GF-D8 (cell line): ENCODE data around the gene CDH4.

Experiments used
- DNase-seq: peaks from one replicate; lab custom pipeline; 2025; lab: John Stamatoyannopoulos, UW

Gene CDH4

DNA sequence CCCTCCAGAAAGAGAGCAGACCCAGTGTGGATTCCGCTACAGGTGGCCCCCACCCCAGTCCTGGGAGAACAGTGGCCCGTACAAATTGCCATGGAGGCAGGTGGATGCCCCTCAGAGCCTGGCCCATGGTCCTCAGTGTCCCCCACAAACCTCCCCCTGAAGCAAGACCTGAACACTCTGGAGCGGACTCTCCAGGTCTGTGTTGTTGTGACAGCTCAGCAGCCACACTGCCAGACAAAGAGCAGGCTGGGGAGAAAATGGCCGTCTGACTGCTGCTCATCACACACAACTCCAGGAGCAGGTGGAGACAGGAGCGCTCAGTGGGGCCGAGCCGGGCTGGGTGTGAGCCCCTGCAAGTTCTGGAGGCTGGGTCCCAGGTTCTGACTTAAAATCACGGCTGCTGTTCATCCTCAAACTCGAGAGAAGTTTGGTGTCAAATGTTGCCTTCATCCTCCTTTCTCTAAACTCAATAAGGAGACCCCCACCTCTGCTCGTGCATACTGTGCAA is 241.8 kb downstream of the CDH4 start:
- no peak for DNase-seq

DNA sequence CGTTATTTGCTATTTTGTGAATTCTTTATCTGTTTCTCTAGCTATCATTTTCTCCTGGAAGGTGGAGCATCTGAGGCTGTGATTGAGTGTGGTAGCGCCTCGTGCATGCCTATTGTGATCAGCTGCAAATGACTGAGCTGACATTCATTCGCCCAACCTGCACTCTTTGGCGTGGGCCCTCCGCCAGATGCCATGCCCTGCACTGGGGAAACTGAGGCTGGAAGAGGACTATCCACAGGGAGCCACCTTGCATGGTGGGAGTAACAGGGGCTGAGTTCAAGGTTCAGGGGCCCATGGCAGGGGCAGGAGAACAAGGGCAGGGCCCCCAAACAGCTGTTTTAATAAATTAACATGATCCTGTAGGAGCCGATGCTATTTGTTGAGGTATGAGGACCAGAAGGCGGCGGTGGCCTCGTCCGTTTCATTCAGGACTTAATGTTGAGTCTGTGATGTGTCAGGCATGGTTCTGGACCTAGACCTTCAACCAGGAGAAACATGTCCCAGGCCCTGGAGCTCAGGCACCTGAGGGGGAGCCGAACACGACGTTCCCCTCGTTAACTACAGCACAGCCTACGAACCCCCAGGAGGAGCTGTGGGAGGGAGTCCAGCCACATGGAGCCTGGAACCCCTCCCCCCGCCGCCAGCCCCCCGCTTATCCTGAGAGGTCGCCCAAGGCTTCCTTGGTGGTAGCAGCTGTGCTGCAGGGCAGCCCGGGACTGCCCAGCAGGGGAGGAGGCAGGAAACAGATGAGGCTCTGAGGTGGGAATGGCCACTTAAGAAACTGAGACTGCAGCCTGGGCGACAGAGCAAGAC is 242.9 kb downstream of the CDH4 start:
- DNase-seq = no peak

DNA sequence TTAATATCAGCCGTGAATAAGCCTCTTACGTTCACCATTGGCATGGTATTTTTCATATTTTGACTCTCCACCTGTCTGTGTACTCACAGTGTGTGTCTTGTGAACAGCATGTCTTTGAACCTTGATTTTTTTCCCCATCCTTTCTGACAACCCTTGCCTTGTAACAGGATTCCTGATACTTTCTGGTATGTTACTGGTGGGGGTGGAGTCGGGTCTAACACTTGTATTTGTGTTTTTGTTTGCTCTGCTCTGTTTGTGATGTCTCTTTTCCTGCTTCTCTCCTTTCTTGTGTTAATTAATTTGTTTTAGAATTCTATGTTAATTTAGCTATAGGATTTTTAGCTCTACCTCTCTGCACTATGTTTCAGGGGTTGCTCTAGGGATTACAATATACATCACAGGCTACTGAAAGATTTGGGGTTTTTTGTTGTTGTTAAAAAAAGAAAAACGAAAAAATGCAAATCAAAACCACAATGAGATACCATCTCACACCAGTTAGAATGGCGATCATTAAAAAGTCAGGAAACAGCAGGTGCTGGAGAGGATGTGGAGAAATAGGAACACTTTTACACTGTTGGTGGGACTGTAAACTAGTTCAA is 245.1 kb downstream of the CDH4 start:
- no peak for DNase-seq

DNA sequence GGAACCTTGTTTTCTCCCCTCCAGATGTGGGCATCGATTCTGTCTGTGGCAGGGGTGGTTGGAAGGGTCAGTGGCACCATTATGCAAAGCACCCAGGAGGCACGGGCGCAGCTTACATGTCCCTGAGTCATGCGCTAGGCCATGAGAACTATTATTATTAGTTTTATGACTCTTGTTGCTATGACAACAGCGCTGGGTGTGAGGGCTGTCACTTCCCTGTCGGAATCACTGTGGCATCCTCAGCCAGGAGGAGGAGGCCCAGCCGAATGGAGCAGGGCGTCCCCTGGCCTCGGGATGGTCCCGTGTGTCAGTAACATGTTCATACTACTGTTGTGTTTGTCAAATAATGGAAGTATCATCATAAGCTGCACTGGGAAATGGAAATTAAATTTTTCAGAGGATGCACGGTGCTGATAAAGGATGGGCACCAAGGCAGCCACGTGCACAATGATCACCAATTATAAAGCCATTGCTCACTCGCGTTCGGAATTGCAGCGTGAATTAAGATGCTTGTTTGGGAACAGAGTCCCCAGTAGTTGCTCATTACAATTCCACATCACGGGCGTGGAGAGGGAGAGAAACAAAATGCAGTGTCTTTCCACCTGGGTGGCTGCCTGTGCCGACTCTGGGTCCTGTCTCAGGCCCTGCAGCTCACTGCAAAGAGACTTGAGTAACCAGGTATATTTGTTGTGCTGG is 247.9 kb downstream of the CDH4 start:
- no peak for DNase-seq

DNA sequence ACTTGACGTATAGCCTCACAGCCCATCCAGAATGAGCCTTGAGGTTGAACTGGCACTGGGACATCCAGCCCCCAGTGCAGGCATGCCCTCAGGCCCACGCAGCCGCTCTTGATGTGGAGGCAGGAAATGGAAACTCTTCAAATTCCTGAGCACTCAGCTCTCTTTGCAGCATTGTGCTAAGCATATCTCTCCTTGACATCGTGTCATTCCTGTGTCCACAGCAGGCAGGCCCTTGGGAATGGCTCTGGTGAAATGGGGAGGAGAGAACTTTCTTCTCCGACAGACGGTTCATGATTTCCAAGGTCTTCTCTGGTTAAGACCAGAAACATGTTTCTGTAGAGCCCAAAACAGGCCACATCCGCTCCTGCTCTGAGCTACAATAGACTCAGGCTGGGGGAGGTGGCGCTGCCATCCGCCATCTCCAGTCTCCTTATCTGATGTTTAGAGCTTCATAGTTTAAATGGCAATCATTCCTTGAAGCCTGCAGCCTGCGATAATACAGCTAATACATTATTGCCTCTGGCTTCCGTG is 248.8 kb downstream of the CDH4 start:
- no peak for DNase-seq

DNA sequence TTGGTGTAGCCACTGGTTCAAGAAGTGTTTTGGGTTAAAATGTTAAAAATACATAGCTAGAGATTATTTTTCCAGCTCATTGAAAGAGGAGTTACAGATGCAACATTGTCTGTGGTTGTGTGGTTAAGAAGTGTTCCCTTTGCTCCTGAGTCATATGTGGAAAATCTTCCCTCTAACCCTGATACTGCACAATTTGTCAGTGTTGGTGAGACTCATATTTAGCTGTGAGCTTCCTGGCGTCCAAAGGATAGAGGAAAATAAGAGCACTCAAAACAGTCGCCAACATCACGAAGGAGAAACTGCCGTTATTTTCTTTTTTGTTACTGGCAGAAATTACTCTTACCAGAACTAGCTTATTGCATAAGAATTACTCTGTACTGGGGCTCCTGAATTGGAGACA is 250.4 kb downstream of the CDH4 start:
- DNase-seq = no peak

DNA sequence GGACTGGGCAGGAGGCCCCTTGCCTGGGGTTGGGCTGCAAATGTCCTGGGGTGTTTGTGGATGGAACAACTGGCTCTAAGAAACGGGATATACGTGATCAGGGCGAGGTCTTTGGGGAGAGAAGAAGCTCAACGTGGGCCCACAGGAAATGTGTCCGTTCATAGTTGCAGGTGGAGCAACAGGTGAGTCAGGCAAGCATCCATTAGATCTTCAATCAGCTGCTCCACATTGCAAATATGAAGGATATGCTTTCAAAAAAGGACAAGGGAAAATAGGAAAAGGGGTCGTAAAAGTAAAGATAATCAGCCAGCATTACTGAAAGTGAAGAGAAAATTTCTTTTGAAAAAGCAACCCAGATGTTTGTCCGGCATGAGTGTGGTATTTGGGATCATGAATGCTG is 251.0 kb downstream of the CDH4 start:
- DNase-seq = no peak

DNA sequence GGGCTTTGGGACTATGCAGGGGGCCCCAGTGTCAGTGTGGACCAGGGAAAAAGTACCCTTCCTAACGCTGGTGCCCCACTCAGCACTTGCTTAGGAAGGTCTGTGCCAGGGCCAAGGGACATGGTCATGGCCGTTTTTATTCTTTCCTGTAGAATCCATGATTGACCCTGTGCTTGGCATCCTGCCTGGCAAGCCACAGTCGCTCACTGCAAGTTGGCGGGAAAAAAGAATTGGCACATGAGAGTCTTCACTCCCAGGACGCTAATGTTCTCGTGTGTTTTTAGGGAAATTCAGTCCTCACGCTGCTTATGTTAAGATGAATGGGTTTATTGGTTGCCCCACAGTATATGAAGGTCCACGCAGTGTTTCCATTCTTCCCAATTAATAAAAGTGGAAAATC is 253.4 kb downstream of the CDH4 start:
- DNase-seq = no peak

DNA sequence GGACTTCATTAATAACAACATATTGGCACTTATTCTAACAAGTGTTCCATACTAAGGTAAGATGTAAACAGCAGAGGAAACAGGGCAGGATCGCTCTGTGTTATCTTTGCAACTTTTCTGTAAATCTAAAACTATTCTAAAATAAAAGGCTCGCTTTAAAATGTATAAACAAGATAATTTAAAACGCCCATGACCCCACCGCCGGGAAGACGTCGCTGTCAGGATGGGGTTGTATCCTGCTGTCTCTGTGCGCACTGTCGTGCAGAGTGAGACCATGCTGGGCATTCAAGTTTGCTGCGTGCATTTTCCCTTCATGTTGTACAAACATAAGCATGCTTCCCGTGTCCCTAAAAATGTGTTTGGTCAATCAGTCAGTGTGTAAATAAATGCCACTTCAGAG is 255.7 kb downstream of the CDH4 start:
- no peak for DNase-seq

DNA sequence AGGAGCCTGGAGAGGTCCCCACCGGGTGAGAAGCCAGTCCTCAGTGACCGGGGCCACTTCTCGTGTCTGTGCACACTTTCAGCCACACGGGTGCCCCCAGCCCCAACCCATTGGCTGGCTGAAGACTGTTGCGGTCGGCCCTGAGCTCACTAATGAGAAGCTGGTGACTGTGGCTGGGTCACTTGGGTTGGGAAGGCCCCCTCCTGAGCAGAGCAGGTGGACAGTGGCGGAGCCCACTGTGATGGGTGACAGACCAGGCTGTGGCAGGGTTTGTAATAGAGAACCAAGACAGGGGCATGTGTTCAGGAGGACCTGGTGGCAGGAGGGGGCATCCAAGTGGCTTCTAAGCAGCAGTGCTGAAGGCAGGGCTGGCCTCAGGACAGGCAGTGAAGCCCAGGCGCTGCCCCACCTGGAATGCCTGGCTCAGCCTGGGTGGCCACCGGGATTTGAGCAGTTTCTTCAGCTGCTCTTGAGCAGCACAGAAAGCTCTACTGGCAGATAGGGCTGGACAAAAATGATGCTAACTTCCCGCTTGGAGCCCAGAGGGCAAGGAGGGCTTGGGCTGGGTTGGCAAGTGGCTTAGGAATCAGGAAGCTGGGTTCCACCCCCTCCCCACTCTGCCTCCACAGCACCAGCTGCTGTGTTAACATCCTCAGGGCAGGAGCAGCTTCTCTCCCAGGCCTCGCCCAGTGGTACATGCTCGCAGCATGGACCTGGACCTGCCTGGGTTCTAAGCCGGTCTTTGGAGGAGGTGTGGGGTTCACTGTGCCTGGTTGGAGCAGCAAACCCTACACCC is 256.4 kb downstream of the CDH4 start:
- no peak for DNase-seq

DNA sequence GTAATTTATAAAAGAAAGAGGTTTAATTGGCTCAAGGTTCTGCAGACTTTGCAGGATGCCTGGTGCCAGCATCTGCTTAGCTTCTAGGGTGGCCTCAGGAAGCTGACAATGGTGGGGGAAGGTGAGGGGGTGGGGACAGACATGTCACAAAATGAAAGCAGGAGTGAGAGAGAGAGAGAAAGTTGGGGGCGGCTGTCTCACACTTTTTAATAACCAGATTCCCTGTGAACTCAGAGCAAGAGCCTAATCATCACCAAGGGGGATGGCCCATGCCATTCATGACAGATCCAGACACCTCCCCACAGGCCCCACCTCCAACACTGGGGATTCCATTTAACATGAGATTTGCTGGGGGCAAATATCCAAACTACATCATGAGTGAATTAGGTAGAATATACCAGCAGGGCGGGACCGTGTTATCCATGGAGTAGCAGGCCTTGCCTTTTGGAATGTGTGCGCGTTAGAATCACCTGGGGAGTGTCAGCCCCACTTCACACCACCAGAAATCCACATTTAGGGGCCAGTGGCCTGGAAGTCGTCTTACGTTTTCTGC is 258.8 kb downstream of the CDH4 start:
- no peak for DNase-seq

DNA sequence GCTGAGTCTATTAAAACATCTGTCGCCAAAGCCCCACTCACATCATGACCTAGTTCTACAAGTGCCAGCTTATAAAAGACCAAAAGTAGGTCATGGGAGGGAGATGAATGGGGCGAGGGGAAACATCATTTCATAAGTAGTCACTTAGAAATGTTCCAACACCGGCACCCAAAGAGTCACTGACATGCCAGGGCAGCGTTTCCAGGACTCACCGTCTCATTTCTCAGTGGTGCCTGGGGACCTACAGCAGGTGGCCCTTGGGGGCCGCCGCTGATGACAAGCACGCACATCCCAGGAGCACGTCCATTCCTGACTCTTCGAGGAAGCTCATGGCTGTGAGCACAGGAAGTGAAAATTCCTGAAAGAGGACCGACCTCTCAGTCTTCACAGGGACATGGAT is 260.4 kb downstream of the CDH4 start:
- no peak for DNase-seq

DNA sequence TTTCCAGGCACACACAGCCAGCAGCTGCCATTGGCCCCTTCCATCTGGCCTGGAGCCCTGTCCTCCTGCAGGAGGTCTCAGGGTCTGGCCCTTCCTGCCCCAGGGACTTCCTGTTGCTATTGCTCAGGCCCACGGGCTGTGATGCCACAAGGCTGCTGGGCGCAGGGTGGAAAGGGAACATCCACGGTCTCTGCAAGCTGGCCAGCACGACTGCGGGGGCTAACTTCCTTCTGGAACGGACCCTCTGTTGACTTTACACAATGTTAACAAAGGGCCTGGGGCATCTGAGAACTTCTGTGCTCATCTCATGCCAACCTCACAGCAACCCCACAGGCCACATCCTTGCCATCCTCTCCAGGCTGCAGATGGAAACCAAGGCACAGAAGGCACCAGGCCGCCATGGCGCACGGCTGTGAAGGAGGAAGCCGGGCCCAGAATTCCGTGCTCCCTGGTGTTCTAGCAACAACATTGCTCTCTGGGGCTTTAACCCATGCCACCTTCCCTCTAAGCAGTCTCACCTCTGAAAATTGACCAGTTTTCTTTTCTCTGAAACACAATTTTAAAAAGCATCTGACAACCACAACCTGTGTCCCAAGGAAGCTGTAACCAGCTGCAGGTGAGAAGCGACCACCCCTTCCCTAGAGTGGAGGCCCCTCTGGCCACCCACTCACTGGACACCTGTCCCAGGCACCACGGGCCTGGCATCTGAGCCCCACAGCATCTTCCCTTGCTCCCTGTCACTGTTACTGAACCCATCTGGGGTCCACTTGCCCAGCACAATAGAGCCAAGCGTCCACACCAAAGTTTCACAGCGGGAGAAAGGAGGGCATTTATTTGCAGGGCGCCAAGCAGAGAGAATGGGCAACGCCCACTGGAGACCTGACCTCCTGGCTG is 261.3 kb downstream of the CDH4 start:
- no peak for DNase-seq

DNA sequence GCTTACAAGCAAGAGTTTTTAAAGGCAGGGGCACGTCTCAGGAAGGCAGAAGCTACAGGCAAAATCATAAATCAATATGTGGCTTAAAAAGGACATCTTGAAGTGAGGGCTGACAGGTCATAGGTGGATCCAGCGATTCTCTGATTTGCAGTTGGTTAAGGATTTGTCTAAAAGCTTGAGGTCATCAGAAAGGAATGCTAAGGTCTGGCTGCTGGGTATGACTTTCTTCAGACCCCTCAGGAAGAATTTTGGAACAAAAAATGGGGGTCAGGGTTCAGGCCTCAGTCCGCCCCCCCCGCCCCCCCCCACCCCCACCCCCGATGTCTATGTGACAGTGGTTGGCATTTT is 261.9 kb downstream of the CDH4 start:
- no peak for DNase-seq

DNA sequence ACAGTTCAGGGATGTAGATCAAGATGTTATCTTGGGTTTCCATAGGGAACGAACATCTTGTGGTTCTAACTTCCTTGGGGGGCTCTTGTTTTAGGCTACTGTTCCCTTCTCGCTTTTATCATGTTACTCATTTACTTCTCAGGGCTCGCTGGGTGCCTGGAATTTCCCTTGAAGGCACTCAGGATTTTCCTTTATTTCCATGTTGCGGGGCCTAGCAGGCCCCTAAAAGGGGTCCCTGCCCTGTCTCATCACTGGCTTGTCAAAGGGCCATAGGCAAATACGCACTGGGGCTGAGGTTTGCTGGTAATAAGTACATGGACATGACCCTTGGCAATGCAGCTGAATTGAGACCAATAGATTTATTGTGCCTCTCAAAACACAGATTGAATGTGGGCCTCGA is 262.3 kb downstream of the CDH4 start:
- DNase-seq = no peak

DNA sequence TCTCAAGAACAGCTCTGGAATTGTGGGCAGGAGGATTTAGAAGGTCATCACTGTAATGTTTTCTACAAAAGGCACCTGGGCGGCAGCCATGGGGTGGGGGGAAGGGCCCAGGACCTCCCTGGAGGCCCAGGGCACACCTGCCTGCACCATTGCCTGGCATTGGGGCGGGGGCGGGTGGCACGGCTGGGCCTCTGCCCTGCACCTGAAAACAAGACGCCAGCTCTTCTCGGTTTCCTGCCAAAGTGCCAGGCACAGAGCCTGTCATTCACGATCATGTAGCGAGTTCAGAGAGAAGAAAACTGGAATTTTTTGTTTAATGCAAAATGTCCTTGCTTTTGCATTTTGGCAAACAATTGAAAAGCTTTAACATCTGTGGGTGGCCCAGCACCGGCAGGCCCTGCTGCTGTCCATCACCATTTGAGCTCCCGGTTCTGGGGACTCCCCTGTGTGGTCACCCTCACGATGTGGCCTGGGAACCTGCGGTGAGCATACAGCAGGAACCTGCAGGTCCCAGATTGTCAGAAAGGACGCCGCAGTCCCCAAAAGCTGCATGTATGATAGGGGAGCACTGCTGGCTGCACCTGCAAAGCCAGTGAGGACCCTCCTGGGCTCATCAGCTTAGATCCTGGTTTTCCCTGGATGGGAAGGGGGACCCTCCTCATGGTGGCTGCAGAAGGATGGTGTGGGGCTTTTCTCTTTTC is 262.9 kb downstream of the CDH4 start:
- no peak for DNase-seq

DNA sequence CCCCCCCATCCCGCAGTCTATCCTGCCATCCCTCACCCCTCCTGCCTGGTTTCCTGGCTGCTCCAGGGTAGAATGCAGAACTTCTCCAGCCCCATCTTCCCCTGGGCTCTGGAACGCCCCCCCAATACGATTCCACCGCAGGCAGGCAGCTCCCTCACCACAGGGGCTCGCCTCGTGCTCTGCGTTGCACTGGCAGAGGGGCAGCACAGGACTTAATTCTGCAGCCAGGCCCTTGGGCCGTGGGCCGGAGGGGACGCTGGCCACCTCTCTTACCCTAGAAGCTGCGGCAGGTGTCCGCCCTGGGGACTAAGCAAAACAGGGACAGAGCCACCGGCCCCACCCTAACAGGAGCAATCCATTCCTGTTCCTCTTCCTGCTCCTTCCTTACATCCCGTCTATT is 263.9 kb downstream of the CDH4 start:
- DNase-seq = no peak

DNA sequence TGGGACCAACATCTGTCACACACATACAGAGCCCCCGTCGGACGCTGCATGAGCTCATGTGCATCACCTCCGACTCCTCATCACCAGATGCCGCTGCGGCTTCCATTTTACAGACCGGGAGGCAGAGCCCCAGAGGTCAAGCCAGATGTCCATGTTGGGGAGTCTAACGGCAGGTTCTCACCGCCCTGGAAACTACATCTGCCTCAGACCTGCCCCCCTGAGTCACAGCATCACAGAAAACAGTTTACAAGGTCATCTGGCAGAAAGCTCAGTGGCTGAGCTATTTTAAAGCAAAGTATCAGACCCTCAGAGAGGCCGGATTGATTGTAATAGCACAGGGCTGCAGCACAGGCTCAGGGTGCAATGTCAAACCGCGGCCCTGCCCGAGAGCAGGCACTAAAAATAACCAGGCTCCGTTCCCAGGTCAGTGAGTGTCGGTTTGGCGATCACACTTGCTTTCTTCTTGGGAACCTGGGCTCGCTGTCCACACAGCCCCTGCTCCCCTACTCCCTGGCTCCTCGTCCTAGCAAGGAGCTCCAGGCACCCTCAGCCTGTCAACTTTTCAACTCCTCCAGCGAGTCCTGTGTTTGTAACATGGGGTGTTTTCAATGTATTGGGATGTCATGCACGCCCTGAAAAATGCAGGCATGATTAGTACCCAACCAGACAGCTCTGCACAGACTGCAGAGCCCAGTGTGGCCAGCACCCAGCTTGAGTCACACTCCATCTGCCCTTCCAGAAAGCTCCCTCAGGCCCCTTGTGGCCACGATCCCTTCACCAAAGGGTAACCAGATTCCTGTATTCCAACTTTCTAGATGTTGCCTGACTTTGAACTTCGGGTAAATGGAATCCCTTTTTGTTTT is 264.5 kb downstream of the CDH4 start:
- DNase-seq = no peak

DNA sequence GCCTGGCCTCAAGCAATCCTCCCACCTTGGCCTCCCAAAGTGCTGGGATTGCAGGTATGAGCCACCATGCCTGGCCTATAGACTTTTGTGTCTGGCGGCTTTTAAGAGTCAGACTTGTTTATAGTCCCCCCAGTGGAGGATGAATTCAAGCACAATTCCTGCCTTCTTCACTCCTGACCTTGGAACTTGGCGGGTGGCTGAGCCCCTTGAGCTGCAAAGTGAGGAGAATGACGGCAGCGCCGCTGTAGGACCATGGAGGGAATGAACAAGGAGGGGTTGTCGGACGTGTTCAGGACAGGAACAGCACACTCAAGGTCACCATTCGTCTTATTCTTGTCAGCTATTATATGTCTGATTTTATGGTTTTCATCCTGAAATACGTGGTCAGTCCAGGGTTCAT is 265.4 kb downstream of the CDH4 start:
- DNase-seq = no peak
